HEK293 (cell line): ENCODE results near the gene GCDH.

ENCODE experiments used
- CTCF ChIA-PET: fragments of 350-600 bp; formaldehyde crosslinking; extraction: SDS; loops from one replicate; lab custom pipeline; 2021; ENCODE audit warnings: antibody characterized with exemption; lab: Yijun Ruan, JAX
- POLR2A ChIA-PET: fragments of 300-600 bp; formaldehyde crosslinking; extraction: SDS; loops from one replicate; lab custom pipeline; 2020; ENCODE audit warnings: antibody characterized with exemption, inconsistent platforms; lab: Yijun Ruan, JAX
- H3K27ac ChIP-seq: fragments of 200-500 bp; sonication (Bioruptor generic); 2 replicates; pipeline ENCODE4 v1.5.1; 2014; ENCODE audit warnings: low read depth, low read length, control low read depth, inconsistent platforms; ENCODE audit errors: extremely low read depth
- H3K36me3 ChIP-seq, 2 experiments: fragments of 200-500 bp in 1 of 2; sonication (Bioruptor generic) in 1 of 2; 1 replicate in 1 of 2; 2 replicates in 1 of 2; pipeline ENCODE4 v1.5.1; 2014 to 2017; ENCODE audit warnings: inconsistent platforms in 2 of 2, low read length in 2 of 2; ENCODE audit not compliant: control insufficient read depth in 2 of 2, insufficient read depth in 1 of 2
- H3K4me1 ChIP-seq: fragments of 200-500 bp; sonication (Bioruptor generic); 2 replicates; pipeline ENCODE4 v1.5.1; 2014; ENCODE audit warnings: mild to moderate bottlenecking, low read length, inconsistent platforms; ENCODE audit not compliant: control insufficient read depth, insufficient read depth
- H3K4me3 ChIP-seq: 2 replicates; pipeline ENCODE4 v1.5.1; 2011; ENCODE audit warnings: low read depth, mild to moderate bottlenecking, control low read depth, low read length, moderate library complexity
- H3K9me3 ChIP-seq: fragments of 200-500 bp; sonication (Bioruptor generic); 2 replicates; pipeline ENCODE4 v1.5.1; 2014; ENCODE audit warnings: low read depth, low read length, inconsistent platforms; ENCODE audit not compliant: control insufficient read depth, insufficient read depth
- BCL11A ChIP-seq: fragments of 450-650 bp; formaldehyde crosslinking; IDR thresholded peaks from 2 replicates; pipeline ENCODE4 v1.5.1; 2016; ENCODE audit warnings: low read depth, missing biosample characterization, missing genetic modification characterization
- BCL11B ChIP-seq: fragments of 450-650 bp; formaldehyde crosslinking; IDR thresholded peaks from 2 replicates; pipeline ENCODE4 v1.5.1; 2016; ENCODE audit warnings: low read depth, missing biosample characterization, missing genetic modification characterization
- GLIS2 ChIP-seq: fragments of 450-650 bp; formaldehyde crosslinking; IDR thresholded peaks from 2 replicates; pipeline ENCODE4 v1.5.1; 2016; ENCODE audit warnings: missing biosample characterization, missing genetic modification characterization
- HIC1 ChIP-seq: fragments of 450-650 bp; formaldehyde crosslinking; IDR thresholded peaks from 2 replicates; pipeline ENCODE4 v1.5.1; 2016; ENCODE audit warnings: missing biosample characterization, missing genetic modification characterization
- SP7 ChIP-seq: fragments of 450-650 bp; formaldehyde crosslinking; IDR thresholded peaks from 2 replicates; pipeline ENCODE4 v1.5.1; 2016; ENCODE audit warnings: missing biosample characterization, missing genetic modification characterization
- YY2 ChIP-seq: fragments of 450-650 bp; formaldehyde crosslinking; IDR thresholded peaks from 2 replicates; pipeline ENCODE4 v1.5.1; 2016; ENCODE audit warnings: missing biosample characterization, missing genetic modification characterization
- ZBTB26 ChIP-seq: fragments of 450-650 bp; formaldehyde crosslinking; optimal IDR thresholded peaks from 2 replicates; pipeline ENCODE3; 2016; ENCODE audit warnings: missing biosample characterization, mild to moderate bottlenecking, missing genetic modification characterization
- ZNF2 ChIP-seq: fragments of 450-650 bp; formaldehyde crosslinking; IDR thresholded peaks from 2 replicates; pipeline ENCODE4 v1.5.1; 2016; ENCODE audit warnings: missing biosample characterization, missing genetic modification characterization
- ZNF26 ChIP-seq: fragments of 450-650 bp; formaldehyde crosslinking; IDR thresholded peaks from 2 replicates; pipeline ENCODE4 v1.5.1; 2016; ENCODE audit warnings: missing biosample characterization, missing genetic modification characterization
- ZNF391 ChIP-seq: fragments of 450-650 bp; formaldehyde crosslinking; IDR thresholded peaks from 2 replicates; pipeline ENCODE4 v1.5.1; 2016; ENCODE audit warnings: low read depth, missing biosample characterization, missing genetic modification characterization, borderline replicate concordance
- ZNF398 ChIP-seq: fragments of 450-650 bp; formaldehyde crosslinking; IDR thresholded peaks from 2 replicates; pipeline ENCODE4 v1.5.1; 2017; ENCODE audit warnings: missing biosample characterization, missing genetic modification characterization
- ZNF791 ChIP-seq: fragments of 450-650 bp; formaldehyde crosslinking; IDR thresholded peaks from 2 replicates; pipeline ENCODE4 v1.5.1; 2016; ENCODE audit warnings: missing biosample characterization, missing genetic modification characterization
- ZSCAN23 ChIP-seq: fragments of 450-650 bp; formaldehyde crosslinking; IDR thresholded peaks from 2 replicates; pipeline ENCODE4 v1.5.1; 2016; ENCODE audit warnings: missing biosample characterization, missing genetic modification characterization
- ZSCAN30 ChIP-seq: fragments of 450-650 bp; IDR thresholded peaks from 2 replicates; pipeline ENCODE4 v1.5.1; 2018; ENCODE audit warnings: missing biosample characterization, mild to moderate bottlenecking, missing genetic modification characterization, moderate library complexity
- TF ChIP-seq, protein P1 (sequence below): fragments of 450-650 bp; formaldehyde crosslinking; IDR thresholded peaks from 2 replicates; pipeline ENCODE4 v1.5.1; 2016; ENCODE audit warnings: missing biosample characterization, missing genetic modification characterization
- TF ChIP-seq, protein P2 (sequence below): fragments of 450-650 bp; formaldehyde crosslinking; IDR thresholded peaks from 2 replicates; pipeline ENCODE4 v1.5.1; 2016; ENCODE audit warnings: missing biosample characterization, missing genetic modification characterization
- TF ChIP-seq, protein P3 (sequence below): fragments of 450-650 bp; formaldehyde crosslinking; IDR thresholded peaks from 2 replicates; pipeline ENCODE4 v1.5.1; 2016; ENCODE audit warnings: missing biosample characterization, missing genetic modification characterization, low read depth
- TF ChIP-seq, protein P4 (sequence below): fragments of 450-650 bp; formaldehyde crosslinking; IDR thresholded peaks from 2 replicates; pipeline ENCODE4 v1.5.1; 2016; ENCODE audit warnings: missing biosample characterization, missing genetic modification characterization

Gene GCDH

DNA sequence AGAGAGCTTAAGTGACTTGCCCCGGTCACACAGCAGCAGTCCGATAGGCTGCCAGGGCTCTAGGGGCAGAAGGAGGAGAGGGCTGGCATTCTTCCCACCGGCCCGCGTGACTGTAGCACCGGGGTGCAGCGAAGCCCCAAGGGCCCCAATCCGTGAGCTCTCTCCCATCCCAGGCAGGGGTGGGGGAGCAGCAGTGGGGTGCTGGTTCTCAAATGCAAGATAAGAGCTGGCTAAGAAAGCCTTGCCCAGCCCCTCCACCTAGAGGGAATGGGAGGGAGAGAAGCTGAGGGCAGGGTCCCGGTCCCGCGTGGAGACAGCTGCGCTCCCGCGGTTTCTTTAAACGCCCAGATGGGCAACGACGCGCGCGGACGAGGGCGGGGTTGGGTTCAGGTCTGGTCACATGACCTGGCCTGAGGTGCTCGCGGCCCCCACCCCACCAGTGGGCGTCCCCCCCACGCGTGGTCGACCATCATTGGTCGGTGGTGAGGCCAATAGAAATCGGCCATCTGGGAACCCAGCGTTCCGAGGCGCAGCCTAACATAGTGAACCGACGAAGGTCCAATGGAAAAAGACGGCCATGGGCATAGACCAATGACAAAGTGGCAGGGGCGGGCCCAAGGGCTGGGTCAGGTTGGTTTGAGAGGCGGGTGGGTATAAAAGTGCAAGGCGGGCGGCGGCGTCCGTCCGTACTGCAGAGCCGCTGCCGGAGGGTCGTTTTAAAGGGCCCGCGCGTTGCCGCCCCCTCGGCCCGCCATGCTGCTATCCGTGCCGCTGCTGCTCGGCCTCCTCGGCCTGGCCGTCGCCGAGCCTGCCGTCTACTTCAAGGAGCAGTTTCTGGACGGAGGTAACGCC lies 47.2 kb downstream of the GCDH start, which contains the start of gene CALR:
Gene CALR (plus strand): TSS at position 683 of the 852 bp plus-strand sequence. CDS start 71 bp downstream, at position 754.
- no peaks in the 10 kb centered on the region for H3K9me3 ChIP-seq
- POLR2A ChIA-PET = interaction anchor here (0.5 to 2.9 kb wide), 15 partner anchors 8 to 1755 kb away, joined by 3 to 21 read pairs (median 5); partner anchors contain the start of genes DNASE2, GCDH, RAD23A and SYCE2
- H3K4me3 ChIP-seq = peak within 1 kb of the TSS; percentile 97
- H3K4me1 ChIP-seq = peaks cover 9% of the 10 kb centered on the region
- peaks cover 14 to 43% of the 10 kb centered on the region in 2 experiments; a peak in 2 of 3 replicates for H3K36me3 ChIP-seq
- peak within 1 kb of the TSS; percentile 82 for H3K27ac ChIP-seq
- CTCF ChIA-PET = interaction anchor here (2.6 kb wide), 1 partner anchor 27 kb away, joined by 11 read pairs; no protein-coding TSS in a partner anchor
- TF ChIP-seq ZNF391 (peak; percentile 96; the same call in 1 of the 2 replicates), ZSCAN30 (tag by site-specific recombination) (no peak; the same call in 1 of the 2 replicates), ZNF791 (no peak), ZNF2 (peak; percentile 82), BCL11A (peak; percentile 40; the same call in 1 of the 2 replicates), GLIS2 (peak; percentile 85), ZNF398 (tag by site-specific recombination) (peak; percentile 49; the same call in 1 of the 2 replicates), YY2 (tag by site-specific recombination) (peak; percentile 83; the same call in 1 of the 2 replicates), ZSCAN23 (tag by site-specific recombination) (peak; percentile 76; the same call in 1 of the 2 replicates), BCL11B (tag by site-specific recombination) (peak; percentile 98), ZBTB26 (tag by site-specific recombination) (peak; percentile 85), ZNF26 (no peak), HIC1 (tag by site-specific recombination) (peak; percentile 78), SP7 (peak; percentile 50)
- TF ChIP-seq, protein P1, sequence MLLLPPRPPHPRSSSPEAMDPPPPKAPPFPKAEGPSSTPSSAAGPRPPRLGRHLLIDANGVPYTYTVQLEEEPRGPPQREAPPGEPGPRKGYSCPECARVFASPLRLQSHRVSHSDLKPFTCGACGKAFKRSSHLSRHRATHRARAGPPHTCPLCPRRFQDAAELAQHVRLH (tag by site-specific recombination) = 0 out of 2 replicates have a peak, but pooled peaks have one; percentile 15
- TF ChIP-seq, protein P2, sequence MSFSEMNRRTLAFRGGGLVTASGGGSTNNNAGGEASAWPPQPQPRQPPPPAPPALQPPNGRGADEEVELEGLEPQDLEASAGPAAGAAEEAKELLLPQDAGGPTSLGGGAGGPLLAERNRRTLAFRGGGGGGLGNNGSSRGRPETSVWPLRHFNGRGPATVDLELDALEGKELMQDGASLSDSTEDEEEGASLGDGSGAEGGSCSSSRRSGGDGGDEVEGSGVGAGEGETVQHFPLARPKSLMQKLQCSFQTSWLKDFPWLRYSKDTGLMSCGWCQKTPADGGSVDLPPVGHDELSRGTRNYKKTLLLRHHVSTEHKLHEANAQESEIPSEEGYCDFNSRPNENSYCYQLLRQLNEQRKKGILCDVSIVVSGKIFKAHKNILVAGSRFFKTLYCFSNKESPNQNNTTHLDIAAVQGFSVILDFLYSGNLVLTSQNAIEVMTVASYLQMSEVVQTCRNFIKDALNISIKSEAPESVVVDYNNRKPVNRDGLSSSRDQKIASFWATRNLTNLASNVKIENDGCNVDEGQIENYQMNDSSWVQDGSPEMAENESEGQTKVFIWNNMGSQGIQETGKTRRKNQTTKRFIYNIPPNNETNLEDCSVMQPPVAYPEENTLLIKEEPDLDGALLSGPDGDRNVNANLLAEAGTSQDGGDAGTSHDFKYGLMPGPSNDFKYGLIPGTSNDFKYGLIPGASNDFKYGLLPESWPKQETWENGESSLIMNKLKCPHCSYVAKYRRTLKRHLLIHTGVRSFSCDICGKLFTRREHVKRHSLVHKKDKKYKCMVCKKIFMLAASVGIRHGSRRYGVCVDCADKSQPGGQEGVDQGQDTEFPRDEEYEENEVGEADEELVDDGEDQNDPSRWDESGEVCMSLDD (tag by site-specific recombination) = peak; percentile 94
- TF ChIP-seq, protein P3, sequence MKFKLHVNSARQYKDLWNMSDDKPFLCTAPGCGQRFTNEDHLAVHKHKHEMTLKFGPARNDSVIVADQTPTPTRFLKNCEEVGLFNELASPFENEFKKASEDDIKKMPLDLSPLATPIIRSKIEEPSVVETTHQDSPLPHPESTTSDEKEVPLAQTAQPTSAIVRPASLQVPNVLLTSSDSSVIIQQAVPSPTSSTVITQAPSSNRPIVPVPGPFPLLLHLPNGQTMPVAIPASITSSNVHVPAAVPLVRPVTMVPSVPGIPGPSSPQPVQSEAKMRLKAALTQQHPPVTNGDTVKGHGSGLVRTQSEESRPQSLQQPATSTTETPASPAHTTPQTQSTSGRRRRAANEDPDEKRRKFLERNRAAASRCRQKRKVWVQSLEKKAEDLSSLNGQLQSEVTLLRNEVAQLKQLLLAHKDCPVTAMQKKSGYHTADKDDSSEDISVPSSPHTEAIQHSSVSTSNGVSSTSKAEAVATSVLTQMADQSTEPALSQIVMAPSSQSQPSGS (tag by site-specific recombination) = no peak
- TF ChIP-seq, protein P4, sequence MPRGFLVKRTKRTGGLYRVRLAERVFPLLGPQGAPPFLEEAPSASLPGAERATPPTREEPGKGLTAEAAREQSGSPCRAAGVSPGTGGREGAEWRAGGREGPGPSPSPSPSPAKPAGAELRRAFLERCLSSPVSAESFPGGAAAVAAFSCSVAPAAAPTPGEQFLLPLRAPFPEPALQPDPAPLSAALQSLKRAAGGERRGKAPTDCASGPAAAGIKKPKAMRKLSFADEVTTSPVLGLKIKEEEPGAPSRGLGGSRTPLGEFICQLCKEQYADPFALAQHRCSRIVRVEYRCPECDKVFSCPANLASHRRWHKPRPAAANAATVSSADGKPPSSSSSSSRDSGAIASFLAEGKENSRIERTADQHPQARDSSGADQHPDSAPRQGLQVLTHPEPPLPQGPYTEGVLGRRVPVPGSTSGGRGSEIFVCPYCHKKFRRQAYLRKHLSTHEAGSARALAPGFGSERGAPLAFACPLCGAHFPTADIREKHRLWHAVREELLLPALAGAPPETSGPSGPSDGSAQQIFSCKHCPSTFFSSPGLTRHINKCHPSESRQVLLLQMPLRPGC (tag by site-specific recombination) = peak; percentile 30; the same call in 1 of the 2 replicates
